ENCODE results near the gene ALOX15.

- TF ChIP-seq, protein P1, sequence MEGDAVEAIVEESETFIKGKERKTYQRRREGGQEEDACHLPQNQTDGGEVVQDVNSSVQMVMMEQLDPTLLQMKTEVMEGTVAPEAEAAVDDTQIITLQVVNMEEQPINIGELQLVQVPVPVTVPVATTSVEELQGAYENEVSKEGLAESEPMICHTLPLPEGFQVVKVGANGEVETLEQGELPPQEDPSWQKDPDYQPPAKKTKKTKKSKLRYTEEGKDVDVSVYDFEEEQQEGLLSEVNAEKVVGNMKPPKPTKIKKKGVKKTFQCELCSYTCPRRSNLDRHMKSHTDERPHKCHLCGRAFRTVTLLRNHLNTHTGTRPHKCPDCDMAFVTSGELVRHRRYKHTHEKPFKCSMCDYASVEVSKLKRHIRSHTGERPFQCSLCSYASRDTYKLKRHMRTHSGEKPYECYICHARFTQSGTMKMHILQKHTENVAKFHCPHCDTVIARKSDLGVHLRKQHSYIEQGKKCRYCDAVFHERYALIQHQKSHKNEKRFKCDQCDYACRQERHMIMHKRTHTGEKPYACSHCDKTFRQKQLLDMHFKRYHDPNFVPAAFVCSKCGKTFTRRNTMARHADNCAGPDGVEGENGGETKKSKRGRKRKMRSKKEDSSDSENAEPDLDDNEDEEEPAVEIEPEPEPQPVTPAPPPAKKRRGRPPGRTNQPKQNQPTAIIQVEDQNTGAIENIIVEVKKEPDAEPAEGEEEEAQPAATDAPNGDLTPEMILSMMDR (IDR thresholded peaks at IDR 0.05), result no peak
- TF ChIP-seq POLR2A (IDR thresholded peaks at IDR 0.05; ENCODE audit: low read depth), result no peak
Measured at GRCh38 chr17:4586043-4586442, 55.4 kb downstream of the ALOX15 start.

All from esophagus muscularis mucosa (tissue), 3 donors.